HG03442 (cell line): ENCODE measurements around the gene AJAP1.
"Not testable (repeated sequence)": the region's sequence is repeated elsewhere in the genome, so short reads cannot be mapped to it uniquely, and the experiment has no call there.

Experiments used
- ATAC-seq: cut with Tn5 transposase; IDR thresholded peaks from one replicate; pipeline ENCODE4 v1.9.1; 2021; ENCODE audit warnings: mild to moderate bottlenecking, moderate library complexity; ENCODE audit not compliant: unreplicated experiment

Gene AJAP1

DNA sequence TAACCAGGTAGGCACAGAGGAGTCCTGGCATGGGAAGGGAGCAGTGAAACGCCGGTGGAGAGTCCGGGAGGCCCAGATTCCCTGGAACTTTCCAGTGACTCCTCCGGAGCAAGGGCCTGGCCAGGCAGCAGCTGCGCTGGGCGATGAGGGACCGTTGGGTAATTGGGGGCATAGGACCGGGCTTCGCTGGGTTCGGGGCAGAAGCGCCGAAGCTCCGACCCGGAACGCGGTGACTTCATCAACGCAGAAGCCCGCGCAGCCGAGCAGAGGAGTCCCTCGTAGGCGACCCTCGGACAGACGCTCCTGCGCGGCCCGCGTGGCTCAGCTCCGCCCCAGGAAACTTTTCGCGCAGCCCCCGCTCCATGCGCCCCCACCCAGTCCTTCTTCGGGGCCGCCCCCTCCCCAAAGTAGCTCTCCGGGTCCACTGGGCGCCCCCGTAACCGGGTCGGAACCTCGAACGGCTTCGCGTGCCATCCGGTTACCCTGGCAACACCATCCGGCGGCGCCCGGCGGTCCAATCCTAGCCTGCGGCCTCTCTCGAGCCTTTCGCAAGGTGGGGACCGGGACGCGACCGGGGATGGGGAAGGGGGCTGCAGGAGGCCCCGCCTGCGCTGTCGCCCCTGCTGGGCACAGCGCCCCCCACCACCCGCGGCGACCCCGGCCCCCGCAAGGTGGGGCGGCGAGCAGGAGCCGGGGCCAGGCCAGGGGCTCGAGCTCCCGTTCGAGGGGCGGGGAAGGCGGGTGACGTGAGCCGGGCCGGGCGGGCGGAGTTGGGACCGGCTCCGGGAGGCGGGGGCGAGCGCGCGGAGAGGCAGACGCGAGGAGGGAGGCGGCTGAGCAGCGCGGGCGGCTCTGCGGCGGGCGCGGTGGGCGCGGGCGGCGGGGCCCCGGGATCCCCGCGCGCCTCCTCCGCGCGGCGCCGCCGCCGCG lies at the start of gene AJAP1:
AJAP1 (plus strand) TSS at position 814 of the 930 bp plus-strand sequence. CDS start 817 bp downstream, outside the sequence.
- ATAC-seq: no peak

GRCh38 chr1:4605158-4605557 lies 49.3 kb upstream of the AJAP1 start:
- no peak for ATAC-seq

GRCh38 chr1:4611563-4612341 lies 42.7 kb upstream of the AJAP1 start:
- no peak for ATAC-seq

- no peak for ATAC-seq
Measured at GRCh38 chr1:4612991-4613390, 41.4 kb upstream of the AJAP1 start.

- ATAC-seq: no peak
Measured at GRCh38 chr1:4613606-4614370, 40.6 kb upstream of the AJAP1 start.

DNA sequence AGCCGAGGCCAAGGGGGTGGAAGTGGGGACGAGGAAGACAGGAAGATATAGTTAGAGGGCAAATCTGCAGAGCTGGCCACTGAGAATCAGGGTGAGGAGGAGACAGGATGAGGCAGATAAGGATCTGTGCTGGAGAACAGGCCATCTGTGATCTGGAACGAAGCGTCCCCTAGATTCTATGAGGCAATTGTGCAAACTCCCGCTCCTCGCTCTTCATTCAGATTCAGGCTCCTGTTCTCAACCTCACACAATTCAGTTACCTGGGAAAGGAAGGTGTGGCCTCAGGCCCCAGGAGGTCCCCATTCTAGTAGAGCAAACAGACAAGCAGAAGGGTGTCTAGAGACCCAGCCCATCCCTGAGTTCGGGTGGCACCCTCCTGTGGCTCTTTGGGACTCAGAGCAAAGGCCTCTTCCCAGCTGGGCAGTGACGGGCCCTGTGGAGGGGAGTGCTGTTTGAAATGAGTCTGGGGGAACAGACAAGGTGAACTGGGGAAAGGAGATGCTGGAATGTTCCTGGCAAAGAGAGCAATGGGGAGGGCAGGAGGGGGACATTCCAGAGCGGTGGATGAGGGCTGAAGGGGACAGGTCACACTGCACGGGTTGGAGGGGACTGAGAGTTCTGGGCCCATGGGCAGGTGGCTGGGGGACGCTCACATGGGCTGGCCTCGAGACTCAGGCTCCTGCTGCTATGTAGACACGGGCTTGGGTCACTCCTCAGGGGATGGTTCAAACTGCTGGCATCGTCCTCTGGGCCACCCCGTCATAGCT lies 39.9 kb upstream of the AJAP1 start:
- no peak for ATAC-seq

DNA sequence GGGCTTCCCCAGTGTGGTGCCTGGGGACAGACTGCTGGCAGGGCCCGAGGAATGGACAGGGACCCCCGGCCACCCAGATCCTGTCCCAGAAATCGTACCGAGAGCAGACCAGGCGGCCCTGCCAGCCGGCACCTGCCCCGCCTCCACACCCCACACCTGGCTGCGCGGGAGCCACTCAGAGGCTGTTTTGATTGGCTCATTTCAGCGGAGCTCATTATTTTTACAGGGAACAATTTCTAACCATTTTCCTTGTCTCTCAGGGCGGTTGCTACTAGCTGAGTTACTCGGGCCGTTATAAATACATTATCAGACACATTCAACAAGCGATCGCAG lies 39.3 kb upstream of the AJAP1 start:
- ATAC-seq: no peak

DNA sequence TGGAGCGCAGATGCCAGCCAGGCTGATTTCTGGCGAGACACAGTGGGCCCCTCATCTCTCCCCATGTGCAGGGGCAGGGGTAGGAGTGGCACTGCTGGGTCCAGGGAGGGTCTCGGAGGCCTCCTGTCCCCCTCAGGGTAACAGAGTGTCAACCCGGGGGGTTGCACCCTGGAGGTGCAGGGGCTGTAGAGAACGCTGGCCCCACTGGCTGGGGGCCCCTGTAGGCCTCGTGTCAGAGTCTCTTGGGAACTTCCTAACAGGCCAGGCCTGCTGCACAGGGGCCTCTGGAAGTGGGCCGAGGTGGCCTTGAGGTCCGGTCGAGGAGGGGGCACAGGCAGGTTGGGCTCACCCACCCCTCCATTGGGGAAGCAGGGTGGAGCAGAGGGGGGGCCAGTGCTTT lies 38.9 kb upstream of the AJAP1 start:
- ATAC-seq: no peak

DNA sequence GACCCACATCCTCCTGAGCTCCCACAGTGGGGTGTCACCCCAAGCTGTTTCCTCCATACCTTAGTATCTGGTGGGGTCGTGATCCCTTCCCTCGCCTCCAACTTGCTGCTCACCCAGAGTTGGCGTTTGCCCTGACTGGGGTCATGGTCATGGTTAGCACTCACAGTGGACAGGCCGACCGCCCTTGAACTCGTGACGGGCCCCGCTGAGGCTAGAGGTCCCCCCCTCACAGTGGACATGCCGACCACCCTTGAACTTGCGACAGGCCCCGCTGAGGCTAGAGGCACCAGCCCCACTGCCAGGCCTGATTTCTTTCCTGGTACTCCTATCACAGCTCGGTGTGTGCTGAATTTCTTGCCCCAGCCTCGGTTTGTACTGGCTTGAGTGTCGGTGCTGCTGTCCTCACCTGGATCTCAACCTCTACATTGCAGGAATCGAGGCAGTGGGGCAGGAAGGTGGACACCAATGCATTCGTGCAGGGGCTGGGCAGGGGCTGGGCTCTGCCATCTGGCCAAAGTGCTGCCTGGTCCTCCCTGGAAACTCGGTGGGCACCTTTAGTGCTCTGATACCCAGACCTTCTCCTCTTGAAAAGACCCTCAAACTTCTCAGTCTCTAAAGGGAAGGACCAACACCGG lies 37.5 kb upstream of the AJAP1 start:
- ATAC-seq: no peak

GRCh38 chr1:4617506-4617905 lies 36.9 kb upstream of the AJAP1 start:
- ATAC-seq: no peak

DNA sequence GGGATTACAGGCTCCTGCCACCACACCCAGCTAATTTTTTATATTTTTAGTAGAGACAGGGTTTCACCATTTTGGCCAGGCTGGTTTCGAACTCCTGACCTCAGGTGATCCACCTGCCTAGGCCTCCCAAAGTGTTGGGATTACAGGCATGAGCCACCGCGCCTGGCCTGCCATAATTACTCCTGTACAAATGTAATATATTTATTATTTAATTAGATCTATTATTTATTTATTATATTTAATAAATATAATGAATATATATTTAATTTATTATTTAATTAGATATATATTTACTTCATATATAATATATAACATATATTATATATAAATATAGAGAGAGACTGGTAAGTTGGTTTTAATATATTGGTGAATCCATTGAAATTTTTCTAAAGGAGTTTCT lies 35.6 kb upstream of the AJAP1 start:
- not testable (repeated sequence) for ATAC-seq

DNA sequence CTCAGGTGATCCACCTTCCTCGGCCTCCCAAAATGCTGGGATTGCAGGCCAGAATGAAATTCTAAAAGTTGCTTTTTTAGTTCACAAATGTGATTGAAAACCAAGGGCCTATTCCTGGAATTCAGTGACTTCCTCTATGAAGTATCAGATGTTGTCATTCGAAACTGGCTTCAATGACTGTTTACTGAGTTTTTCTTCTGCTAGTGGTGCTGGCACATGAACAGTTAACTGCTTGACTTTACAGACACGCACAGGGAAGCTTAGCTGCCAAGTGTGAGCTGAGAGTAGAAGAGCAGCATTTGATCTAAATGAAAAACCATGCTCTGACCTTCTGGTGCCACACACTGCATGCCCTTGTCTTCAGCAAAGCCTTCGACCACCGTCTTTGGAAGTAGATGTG lies 32.8 kb upstream of the AJAP1 start:
- ATAC-seq: no peak

DNA sequence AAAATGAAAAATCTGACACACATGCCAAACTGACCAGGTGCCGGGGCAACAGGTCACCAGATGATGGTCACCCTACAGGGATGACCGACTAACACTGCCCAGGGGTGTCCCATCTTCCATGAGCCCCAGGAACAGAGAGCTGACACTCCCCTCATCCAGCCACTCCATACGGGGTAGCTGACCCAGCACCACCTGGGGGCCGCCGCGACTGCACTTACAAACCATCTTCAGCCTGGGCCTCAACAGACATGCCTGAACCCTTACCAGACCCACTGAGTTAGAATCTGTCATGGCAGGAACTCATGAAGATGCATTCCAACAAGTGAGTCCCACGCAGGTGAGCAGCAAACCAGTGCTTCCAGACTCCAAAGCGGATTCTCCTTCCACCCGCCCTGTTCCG lies 31.6 kb upstream of the AJAP1 start:
- no peak for ATAC-seq

DNA sequence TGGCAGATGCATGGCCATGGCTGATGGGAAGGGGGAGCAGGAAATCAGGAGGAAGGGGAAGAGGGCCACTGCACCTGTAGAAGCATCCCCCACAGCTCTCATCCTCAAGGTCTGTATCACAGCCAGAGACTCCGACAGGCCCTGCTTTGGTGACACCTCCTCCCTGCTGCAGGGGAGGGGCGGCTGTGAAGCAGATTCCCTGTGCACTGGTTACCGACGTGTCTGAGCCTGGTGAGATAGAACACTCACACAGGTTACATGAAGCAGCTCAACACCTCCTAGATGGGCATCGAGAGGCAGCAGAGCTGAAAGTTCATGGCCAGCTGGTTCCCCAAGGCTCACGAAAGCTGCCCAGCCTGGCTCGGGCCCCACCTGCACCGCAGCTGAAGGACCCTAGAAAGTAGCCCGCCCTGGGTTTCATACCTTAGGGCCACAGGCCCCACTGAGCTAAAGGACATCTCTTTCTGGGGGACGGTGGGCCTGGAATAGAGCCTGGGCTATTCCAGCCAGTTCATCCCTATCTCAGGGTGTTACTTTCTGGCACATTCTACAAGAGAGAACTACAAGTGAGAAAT lies 30.2 kb upstream of the AJAP1 start:
- no peak for ATAC-seq

DNA sequence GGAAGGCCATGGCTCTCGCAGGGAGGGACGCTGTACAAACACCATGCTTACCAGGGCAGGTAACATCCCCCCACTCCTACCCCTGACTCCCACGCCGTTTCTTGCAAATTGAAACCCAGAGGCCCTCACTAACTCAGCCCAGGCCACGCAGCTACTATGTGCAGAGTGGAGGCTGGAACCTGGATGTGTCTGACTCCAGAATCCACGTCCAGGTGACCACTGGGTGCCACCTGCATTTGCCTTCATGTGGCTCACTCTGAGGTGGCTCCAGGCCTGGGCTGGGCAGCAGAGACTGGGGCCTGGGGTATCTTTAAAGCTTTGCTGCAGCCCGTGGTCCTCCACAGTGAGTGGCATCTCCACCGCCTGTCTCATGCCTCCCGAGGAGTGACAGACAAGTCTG lies 29.6 kb upstream of the AJAP1 start:
- ATAC-seq: no peak

DNA sequence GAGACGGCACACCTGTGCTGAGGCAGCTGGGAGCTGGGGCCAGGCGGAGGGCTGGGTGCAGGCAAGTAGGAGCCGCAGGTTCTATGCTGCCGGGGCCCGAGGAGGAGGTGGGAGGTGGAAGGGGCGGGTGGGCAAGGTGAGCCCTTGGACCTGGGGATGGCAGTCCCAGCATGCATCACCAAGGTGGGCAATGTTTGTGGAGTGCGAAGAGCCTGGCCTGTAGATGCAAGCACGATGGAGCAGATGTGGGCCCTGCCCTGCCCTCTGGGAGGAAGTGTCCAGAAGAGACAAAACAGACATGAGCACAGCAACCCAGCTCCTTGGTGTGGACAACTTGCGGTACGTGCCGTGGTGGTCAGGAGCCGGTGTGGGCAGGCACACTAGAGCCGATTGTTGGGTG lies 28.3 kb upstream of the AJAP1 start:
- no peak for ATAC-seq

- no peak for ATAC-seq
Measured at GRCh38 chr1:4626560-4627319, 27.7 kb upstream of the AJAP1 start.

DNA sequence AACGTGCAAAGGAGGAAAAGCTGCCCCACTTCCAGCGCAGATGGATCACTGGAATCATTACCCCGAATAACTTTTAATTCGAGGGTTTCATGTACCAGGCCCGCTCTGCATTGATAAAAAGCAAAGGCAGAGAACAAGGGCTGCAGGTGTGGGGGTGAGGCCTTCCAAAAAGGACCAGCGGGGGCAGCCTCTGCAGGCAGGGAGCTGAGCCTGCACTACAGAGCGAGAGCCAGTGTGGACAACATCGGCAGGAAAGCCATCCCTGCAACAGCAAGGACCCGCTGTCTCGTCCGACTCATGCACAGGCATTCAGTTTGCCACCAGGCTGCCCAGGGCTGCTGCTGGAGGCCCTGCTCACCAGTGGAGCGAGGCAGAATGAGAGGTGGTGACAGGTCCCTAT lies 27.1 kb upstream of the AJAP1 start:
- no peak for ATAC-seq

DNA sequence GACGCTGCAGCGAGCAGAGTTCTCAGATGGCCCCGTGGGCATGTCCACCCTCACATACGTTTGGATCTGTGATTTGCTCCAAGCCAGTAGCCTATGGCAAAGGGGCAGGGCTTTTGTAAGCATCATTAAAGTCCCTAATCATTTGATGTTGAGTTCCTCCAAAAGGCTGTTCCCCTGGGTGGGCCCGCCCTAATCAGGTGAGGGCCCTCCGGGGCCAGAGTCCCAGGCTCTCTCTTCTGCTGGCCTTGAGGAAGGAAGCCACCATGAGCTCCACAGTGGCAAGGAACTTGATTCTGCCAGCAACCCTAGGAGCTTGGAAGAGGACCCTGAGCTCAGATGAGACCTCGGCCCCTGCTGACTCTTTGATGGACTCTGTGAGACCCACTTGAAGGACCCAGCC lies 25.4 kb upstream of the AJAP1 start:
- no peak for ATAC-seq
